Fibroblast of villous mesenchyme (primary cell): ENCODE measurements around the gene MRPL58. TPM values are rescaled to one million over a fixed set of nuclear protein-coding genes. Genes with fewer than 3 reads are reported as not detected.

Experiments used
- DNase-seq: peaks from one replicate; pipeline ENCODE4 v3.0.0-alpha.2; 2010; ENCODE audit warnings: low read depth
- H3K4me3 ChIP-seq: 2 replicates; pipeline ENCODE4 v1.5.1; 2011; ENCODE audit warnings: low read depth, mild to moderate bottlenecking, low read length
- total RNA-seq: library from RNA; depleted of rRNA; stranded (reverse); fragments of >200 nt; gene quantifications from 2 replicates; pipeline ENCODE4 v1.2.3, GENCODE V29; 2012
- TF ChIP-seq, protein P1 (sequence below): IDR thresholded peaks from 2 replicates; pipeline ENCODE4 v1.5.1; 2012; ENCODE audit warnings: low read depth, mild to moderate bottlenecking, low read length; ENCODE audit not compliant: insufficient read depth

The MRPL58 gene
- total RNA-seq, 1 donor = 23.7 TPM

DNA sequence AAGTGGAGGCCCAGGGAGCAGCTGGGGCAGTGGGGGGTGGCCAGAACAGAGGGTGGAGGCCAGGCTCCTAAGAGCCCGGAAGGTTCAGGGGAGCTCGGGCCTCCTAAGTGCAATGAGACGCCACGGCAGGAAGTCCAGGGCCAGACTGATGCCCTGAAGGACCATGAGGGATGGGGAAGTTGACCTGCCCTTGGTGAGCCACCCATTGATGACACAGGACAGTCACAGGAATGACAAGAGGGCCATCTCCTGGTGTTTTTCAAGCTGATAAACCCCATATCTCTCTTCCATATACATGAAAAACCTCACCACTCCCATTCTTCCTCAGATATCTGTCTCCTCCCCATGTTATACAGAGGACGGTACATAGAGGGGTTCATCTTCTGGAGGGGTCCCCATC lies 5.8 kb upstream of the MRPL58 start:
- TF ChIP-seq, protein P1, sequence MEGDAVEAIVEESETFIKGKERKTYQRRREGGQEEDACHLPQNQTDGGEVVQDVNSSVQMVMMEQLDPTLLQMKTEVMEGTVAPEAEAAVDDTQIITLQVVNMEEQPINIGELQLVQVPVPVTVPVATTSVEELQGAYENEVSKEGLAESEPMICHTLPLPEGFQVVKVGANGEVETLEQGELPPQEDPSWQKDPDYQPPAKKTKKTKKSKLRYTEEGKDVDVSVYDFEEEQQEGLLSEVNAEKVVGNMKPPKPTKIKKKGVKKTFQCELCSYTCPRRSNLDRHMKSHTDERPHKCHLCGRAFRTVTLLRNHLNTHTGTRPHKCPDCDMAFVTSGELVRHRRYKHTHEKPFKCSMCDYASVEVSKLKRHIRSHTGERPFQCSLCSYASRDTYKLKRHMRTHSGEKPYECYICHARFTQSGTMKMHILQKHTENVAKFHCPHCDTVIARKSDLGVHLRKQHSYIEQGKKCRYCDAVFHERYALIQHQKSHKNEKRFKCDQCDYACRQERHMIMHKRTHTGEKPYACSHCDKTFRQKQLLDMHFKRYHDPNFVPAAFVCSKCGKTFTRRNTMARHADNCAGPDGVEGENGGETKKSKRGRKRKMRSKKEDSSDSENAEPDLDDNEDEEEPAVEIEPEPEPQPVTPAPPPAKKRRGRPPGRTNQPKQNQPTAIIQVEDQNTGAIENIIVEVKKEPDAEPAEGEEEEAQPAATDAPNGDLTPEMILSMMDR = no peak
- no peak overlapping the region for H3K4me3 ChIP-seq
- DNase-seq = no peak

DNA sequence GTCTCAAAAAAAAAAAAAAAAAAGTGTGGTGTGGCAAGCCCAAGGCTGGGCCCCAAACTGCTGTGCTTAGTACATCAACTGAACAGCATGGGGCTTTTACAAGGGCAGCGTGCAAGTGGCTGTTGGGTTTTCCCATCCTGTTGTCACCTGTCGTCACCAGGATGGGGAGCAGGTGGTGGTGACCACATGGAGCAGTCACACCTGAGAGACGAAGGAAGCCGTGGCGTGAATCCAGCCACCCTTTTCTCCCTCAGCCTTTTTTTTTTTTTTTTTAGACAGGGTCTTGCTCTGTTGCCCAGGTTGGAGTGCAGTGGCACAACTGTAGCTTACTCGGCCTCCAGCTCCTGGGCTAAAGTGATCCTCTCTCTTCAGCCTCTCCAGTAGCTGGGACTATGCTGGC lies 4.1 kb upstream of the MRPL58 start:
- no peak for DNase-seq
- TF ChIP-seq, protein P1 = no peak
- no peak overlapping the region for H3K4me3 ChIP-seq

DNA sequence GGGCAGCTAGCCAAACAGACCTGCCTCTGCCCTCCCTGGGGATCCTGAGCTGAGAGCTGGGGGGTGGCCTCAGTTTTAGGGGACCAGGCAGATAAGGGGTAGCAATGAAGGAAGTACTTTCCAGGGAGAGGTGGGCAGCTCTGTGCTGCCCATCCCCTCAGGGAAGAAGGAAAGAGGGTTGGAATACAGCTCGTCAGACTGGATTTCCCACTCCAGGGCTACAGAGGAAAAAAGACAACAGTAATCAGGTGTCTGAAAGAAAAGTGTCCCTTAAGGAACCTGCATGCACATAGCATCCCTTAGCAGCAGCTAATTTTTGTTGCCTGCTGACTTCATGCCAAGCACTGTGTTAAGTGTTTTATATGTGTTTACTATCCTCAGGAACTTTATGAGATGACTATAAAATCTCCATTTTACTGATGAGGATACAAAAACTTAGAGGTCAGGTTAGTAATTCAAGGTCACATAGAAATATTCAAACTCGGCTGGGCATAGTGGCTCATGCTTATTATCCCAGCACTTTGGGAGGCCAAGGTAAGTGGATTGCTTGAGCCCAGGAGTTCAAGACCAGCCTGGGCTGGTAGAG lies 3.2 kb upstream of the MRPL58 start:
- TF ChIP-seq, protein P1 = no peak
- H3K4me3 ChIP-seq = no peak overlapping the region
- peak; percentile 50 for DNase-seq

DNA sequence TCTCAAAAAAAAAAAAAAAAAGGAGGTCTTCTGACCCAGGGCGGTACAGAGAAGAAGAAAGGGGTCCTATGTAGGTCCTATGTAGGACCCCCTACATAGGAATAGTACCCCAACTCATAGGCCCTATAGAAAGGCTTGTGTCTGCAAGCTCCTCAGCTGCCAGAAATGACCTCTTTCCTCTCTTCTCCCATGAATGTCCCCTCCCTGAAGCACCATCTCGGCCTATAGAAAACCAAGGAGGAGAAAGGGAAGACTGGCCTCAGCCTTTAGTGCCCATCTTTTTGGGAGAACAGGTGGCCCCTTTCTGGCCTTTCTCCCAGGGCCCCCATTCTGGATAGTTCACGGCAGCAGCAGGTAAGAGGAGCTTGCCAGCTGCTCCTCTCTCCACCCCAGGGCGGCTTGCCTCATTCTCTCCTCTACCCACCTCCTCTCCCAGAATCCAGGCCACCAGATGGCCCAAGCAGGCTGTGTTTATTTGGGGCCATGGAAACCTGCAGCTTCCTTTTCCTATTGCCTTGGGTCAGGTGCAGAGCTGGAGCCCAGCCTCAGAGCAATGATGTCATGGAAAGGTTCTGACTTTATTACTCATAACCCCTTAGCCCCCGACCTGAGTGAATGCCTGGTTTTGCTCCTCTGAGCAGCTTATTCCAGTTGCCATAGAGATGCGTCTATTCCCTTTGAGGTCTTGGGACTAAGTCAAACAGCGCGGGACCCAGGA lies 1.6 kb upstream of the MRPL58 start:
- peak; percentile 73 for DNase-seq
- TF ChIP-seq, protein P1 = no peak
- no peak overlapping the region for H3K4me3 ChIP-seq

DNA sequence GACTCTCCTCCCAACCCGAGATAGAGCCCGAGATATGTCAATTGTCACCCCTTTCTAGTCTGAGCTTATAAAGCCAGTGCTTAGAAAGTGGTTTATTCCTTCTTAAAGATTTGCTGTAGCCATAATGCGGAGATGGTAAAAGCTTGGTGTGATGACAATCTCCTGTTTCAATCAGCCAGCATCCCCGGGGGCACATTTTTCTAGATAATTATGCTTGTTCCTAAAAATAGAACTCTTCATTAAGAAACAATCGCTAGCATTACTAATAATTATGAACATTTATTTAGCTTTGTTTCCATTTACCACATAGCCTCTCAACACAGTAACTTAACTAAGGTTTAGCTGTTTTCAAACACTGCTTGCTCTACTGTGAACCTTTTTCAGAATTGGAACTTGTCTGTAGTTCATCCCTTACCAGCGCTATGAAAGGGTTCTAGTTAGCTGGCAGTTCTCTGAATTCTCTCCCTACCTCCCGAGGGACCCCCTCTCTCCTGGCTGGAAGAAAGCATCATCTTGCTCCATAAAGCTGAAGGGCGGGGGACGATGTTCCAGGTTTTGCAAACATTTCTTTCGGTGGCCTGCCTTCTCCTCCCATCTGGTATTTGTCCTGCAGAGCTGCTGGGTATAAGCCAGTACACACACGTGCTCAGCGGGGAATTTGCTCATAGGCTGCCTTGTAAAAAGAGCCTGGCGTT lies 922 bp upstream of the MRPL58 start:
- TF ChIP-seq, protein P1 = no peak
- peak; percentile 88 for DNase-seq
- peak overlapping the region; percentile 91 for H3K4me3 ChIP-seq

DNA sequence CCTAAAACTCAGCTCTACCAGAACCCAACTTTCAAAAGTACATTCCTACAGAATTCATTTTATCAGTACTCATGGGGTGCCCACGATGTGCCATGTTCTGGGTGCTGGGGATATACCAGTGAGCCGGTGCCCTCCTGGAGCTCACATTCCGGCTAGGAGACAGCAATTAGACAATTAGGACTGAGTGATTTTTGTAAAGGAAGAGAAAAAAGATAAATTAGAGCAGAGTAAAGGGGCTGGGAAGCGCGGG lies 449 bp upstream of the MRPL58 start:
- no peak for DNase-seq
- TF ChIP-seq, protein P1 = no peak
- H3K4me3 ChIP-seq = peak overlapping the region; percentile 91
